HG03175 (cell line): ENCODE results near the gene EPHB2.
"Not testable (repeated sequence)": the region's sequence is repeated elsewhere in the genome, so short reads cannot be mapped to it uniquely, and the experiment has no call there.

Experiments used
- ATAC-seq: cut with Tn5 transposase; IDR thresholded peaks from one replicate; pipeline ENCODE4 v1.9.1; 2021; ENCODE audit warnings: mild to moderate bottlenecking, moderate library complexity; ENCODE audit not compliant: unreplicated experiment

Gene EPHB2

DNA sequence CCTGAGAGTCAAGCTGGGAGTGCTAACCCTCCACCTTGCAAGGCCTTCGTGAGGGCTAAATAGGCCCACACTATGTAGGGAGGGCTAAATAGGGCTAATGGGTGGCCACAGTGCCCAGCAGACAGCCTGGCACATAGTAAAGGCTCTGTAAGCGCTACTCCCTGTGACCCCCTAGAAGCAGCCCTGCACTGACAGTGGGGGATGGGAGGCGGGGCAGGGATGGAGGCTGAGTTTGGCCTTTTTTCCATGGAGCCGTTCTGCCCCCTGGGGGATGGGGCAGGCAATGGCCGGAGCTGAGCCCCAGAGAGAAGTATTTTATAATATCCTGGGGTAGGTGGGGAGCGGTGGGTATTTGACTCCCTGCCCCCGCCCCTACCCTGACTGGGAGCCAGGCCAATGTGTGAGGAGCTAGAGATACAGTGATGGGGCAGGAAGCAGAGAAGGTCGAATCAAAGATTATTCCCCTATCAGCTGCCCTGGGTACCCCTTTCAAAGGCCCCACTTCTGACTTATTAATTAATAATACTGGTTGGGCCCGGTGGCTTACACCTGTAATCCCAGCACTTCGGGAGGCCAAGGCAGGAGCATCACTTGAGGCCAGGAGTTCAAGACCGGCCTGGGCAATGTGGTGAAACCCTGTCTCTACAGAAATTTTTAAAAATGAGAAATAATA lies 219.7 kb downstream of the EPHB2 start:
- ATAC-seq: no peak

DNA sequence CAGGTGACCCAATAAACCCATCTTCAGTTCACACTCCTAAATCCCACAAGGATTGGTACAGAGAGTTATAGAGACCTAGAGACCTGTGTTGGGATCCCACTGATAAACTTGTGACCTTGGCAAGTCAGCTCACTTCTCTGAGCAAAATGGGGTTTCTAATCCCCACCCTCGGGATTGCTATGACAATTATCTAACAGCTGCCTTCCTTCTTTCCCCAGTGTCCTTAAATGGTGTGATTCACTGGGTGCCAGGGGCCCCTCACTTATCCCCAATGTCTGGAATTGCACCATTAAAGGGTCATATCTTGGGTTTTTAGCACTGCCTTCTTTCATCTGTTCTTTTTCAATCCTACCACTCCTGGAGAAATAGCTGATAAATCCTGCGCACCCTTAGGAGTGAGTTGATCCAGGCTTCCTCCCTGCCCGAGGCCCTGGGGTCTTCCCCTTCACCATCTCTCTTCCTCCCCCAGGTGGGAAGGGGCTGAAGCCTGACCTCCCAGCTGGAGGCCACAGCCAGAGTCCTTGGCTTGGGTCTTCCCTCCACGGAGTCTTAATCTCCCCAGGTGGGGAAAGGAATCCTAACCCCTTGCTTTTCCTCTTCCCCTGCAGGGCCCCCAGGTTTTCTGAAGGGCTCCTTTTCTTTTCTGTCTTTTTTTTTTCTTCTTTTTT lies 222.3 kb downstream of the EPHB2 start:
- ATAC-seq: no peak

- no peak for ATAC-seq
Measured at GRCh38 chr1:22935433-22935832, 224.8 kb downstream of the EPHB2 start.

GRCh38 chr1:22936681-22937080 lies 226.0 kb downstream of the EPHB2 start:
- ATAC-seq: no peak

- no peak for ATAC-seq
Measured at GRCh38 chr1:22941257-22941656, 230.6 kb downstream of the EPHB2 start.

GRCh38 chr1:22944346-22945055 lies 233.9 kb downstream of the EPHB2 start:
- ATAC-seq: no peak

- not testable (repeated sequence) for ATAC-seq
Measured at GRCh38 chr1:22945171-22945570, 234.5 kb downstream of the EPHB2 start.

- ATAC-seq: no peak
Measured at GRCh38 chr1:22949822-22950331, 239.2 kb downstream of the EPHB2 start.

DNA sequence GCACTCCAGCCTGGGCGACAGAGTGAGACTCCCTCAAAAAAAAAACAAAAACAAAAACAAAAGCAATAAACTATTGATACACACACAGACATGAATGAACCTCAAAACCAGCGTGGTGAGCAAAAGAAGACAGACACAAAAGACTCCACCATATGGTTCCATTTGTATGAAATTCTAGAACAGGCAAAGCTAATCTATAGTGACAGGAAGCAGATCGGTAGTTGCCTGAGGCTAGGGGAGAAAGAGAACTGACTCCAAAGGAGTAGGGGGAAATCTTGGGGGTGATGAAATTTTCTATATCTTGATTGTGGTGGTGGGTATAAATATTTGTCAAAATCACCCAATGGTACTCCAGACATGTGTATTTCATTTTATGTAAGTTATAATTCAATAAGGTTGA lies 241.2 kb downstream of the EPHB2 start:
- ATAC-seq: no peak

- no peak for ATAC-seq
Measured at GRCh38 chr1:22952694-22953056, 242.0 kb downstream of the EPHB2 start.

DNA sequence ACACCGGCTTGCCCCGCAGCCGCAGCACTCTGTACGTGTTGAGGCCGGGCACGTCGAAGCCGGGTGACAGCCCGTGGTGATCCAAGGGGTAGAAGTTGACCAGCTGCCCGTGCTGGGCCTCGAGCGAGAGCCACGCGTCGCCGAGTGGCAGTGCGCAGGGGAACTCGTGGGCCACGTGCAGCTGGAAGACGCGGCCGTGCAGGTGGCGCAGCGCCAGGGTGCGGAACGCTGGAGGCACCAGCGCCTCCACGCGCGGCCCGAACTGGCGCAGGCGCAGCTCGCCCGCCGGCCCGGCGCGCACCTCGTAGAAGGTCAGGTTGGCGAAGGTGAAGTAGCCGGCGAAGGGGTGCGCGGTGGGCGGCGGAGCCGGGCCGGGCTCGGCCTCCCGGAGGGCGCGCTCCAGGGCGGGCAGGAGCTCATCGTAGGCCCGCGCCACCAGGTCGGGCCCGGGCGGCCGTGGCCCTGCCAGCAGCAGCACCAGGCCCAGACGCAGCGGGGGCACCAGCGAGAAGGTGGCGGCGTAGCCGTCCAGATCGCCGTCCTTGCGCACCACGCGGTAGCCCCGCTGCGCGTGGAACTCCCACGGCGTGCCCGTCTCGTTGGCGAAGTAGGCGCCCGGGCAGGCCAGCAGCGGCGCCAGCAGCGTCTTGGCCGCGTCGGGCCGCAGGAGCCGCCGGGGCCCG lies 242.6 kb downstream of the EPHB2 start:
- ATAC-seq: no peak

DNA sequence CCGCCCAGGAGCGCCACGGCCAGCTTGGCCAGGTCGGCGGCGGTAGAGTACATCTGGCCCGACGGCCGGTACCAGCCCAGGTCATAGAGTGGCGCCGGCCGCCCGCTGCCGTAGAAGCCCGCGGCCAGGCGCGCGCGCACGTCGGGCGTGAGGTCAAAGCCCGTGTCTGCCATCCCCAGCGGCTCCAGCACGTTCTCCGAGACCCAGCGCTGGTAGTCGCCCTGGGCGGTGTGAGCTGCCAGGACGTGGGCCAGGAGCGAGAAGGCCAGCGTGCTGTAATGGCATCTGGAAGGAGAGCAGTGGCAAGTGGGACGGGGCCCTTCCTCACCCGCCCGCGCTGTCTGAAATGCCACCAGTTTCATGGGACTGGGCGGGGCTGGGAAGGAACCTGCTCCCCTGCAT lies 243.1 kb downstream of the EPHB2 start:
- no peak for ATAC-seq

GRCh38 chr1:22955146-22955545 lies 244.5 kb downstream of the EPHB2 start:
- no peak for ATAC-seq

DNA sequence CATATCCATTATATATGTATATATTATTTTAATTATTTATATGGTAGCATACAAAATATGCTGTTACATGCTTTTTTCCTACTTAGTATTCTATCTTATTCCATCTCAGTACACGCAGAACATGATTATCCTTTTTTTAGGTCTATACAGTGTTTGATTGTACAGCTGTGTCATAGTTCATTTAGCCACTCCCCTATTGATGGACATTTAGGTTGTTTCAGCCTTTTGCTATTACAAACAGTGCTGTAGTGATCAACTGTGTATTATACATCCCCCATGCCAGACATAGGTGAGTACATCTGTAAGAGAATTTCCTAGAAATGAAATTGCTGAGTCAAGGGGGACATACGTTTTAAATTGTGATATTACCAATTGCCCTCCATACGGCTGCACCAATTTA lies 246.4 kb downstream of the EPHB2 start:
- ATAC-seq: no peak

GRCh38 chr1:22958556-22958955 lies 247.9 kb downstream of the EPHB2 start:
- ATAC-seq: no peak

DNA sequence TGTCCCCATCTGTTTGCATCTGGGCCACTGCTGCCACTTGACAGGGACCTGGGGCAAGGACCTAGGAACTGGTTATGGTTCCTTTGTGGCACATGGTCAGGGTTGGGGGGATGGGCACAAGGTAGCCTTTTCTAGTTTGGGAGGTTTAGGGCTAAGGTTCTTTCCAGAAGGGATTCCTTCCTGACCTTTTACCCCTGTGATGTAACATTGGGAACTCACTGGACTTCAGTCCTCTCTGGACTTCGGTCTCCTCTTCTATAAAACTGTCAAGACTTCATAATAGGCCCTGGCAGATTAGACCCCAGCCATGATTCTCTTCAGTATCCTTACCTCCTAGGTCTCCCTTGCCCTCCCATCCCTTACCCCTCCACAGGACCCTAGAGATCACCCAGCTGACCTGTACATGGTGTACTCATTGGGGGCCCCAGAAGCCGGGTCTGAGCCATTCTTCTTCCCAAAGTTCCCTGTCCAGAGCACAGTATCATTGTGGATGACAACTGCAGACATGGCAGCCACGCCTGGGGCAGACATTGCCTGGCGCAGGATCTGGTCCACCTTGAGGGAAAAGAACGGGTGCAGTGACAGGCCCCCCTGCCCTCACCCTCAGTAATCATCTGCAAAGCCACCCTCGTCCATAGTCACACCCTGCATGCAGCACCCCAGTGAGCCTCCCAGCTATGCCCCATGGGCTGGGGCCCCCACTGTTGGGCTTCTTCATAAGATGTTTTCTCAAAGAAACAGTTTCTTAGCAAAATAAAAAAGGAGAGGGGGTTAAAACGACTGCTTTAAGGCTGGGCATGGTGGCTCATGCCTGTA lies 249.1 kb downstream of the EPHB2 start:
- no peak for ATAC-seq

- ATAC-seq: no peak
Measured at GRCh38 chr1:22962558-22962957, 251.9 kb downstream of the EPHB2 start.

GRCh38 chr1:22963044-22963677 lies 252.5 kb downstream of the EPHB2 start:
- no peak for ATAC-seq

DNA sequence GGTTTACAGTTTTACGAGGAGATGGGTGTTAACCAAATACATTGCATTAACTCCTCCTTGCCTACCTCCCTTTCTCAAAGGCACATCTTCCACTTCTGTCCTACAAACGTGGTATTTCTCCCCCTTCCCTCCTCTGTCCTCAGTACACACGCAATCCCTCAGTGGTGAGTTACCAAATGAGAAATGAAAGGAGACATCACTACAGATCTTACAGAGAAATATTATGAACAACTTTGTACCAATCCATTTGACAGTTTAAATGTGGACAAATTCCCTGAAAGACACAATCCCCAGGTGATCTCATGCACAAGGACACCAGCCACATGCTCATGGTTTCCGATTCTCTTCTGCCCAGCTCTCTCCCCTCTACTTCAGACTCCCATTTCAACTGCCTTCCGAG lies 255.7 kb downstream of the EPHB2 start:
- ATAC-seq: no peak

- ATAC-seq: no peak
Measured at GRCh38 chr1:22967833-22968232, 257.2 kb downstream of the EPHB2 start.
